OCI-LY7 (cell line): ENCODE measurements around the gene VSNL1.
A peak's percentile ranks its signal among the peaks of the same experiment; 100 is the strongest.

Source experiments
- CTCF ChIP-seq: fragments of 200-600 bp; sonication (generic); conservative IDR thresholded peaks from 2 replicates; pipeline ENCODE4 v1.5.1; 2014; ENCODE audit warnings: mild to moderate bottlenecking, antibody characterized with exemption, low read length, moderate library complexity, mixed read lengths
- EZH2phosphoT487 ChIP-seq: fragments of 200-600 bp; sonication (generic); IDR thresholded peaks from 2 replicates; pipeline ENCODE4 v1.6.1; 2018; ENCODE audit warnings: low read depth, borderline replicate concordance, mild to moderate bottlenecking, mixed run types, antibody characterized with exemption, low read length, moderate library complexity, mixed read lengths

GRCh38 chr2:17538022-17538843 lies 2.3 kb upstream of the VSNL1 start:
- TF ChIP-seq CTCF (no peak), EZH2phosphoT487 (peak; percentile 96)
